Muscle layer of colon (tissue), 2 donors: ENCODE results near the gene FBXO40.

ENCODE experiments used
- H3K27ac ChIP-seq: one replicate; pipeline ENCODE4 v1.7.0; 2013; ENCODE audit warnings: low read depth, mild to moderate bottlenecking, low read length, moderate library complexity
- H3K27me3 ChIP-seq, 2 donors: one replicate each; pipeline ENCODE4 v1.7.0; 2013; ENCODE audit warnings: low read length in 2 of 2, mild to moderate bottlenecking in 2 of 2; ENCODE audit not compliant: insufficient read depth in 2 of 2, control insufficient read depth in 1 of 2
- H3K36me3 ChIP-seq: one replicate; pipeline ENCODE4 v1.7.0; 2013; ENCODE audit warnings: mild to moderate bottlenecking, low read length; ENCODE audit not compliant: insufficient read depth
- H3K4me1 ChIP-seq: one replicate; pipeline ENCODE4 v1.7.0; 2013; ENCODE audit warnings: mild to moderate bottlenecking, low read length; ENCODE audit not compliant: insufficient read depth
- H3K4me3 ChIP-seq, 2 donors: one replicate each; pipeline ENCODE4 v1.7.0; 2013; ENCODE audit warnings: low read length in 2 of 2, low read depth in 1 of 2, mild to moderate bottlenecking in 1 of 2, moderate library complexity in 1 of 2
- H3K9ac ChIP-seq: one replicate; pipeline ENCODE4 v1.7.0; 2013; ENCODE audit warnings: low read length
- H3K9me3 ChIP-seq: one replicate; pipeline ENCODE4 v1.7.0; 2013; ENCODE audit warnings: mild to moderate bottlenecking, low read length
- donor health status: abdominal sarcoma.
- donor health status: Adenocarcinoma of cecum.

The FBXO40 gene

GRCh38 chr3:121592856-121593702, at the start of gene FBXO40:
Gene FBXO40 (plus strand): TSS chr3:121593379. CDS start chr3:121620576, 27,197 bp downstream.
- Histone ChIP-seq H3K9me3 (no peaks in the 10 kb centered on the region), H3K36me3 (no peaks in the 10 kb centered on the region), H3K27me3 (no peaks in the 10 kb centered on the region), H3K4me1 (no peaks in the 10 kb centered on the region), H3K9ac (no peak within 1 kb of the TSS), H3K4me3 (no peak within 1 kb of the TSS), H3K27ac (no peak within 1 kb of the TSS)

- H3K27me3 ChIP-seq, result no peaks in the 10 kb centered on the region
- H3K9me3 ChIP-seq, result no peaks in the 10 kb centered on the region
- H3K27ac ChIP-seq, result no peak overlapping the region
- peaks cover 6% of the 10 kb centered on the region for H3K4me1 ChIP-seq
- peak overlapping the region; percentile 49 to 88 for H3K4me3 ChIP-seq
- H3K36me3 ChIP-seq, result no peaks in the 10 kb centered on the region
- H3K9ac ChIP-seq, result no peak overlapping the region
These were observed 48.1 kb upstream of the FBXO40 start for GRCh38 chr3:121545049-121545573.

- no peaks in the 10 kb centered on the region for H3K27me3 ChIP-seq
- peak within 1 kb of the TSS; percentile 54 for H3K9ac ChIP-seq
- H3K9me3 ChIP-seq, result no peaks in the 10 kb centered on the region
- no peaks in the 10 kb centered on the region for H3K36me3 ChIP-seq
- peaks cover 6% of the 10 kb centered on the region for H3K4me1 ChIP-seq
- H3K4me3 ChIP-seq, result peak within 1 kb of the TSS; percentile 49 to 88
- peak within 1 kb of the TSS; percentile 68 for H3K27ac ChIP-seq
These were observed 47.4 kb upstream of the FBXO40 start, which contains the start of gene POLQ for GRCh38 chr3:121545574-121546455. Gene POLQ (minus strand): TSS chr3:121545988. CDS start chr3:121545877, 111 bp downstream.

GRCh38 chr3:121552379-121552778, 40.8 kb upstream of the FBXO40 start:
- Histone ChIP-seq H3K9me3 (no peaks in the 10 kb centered on the region), H3K27me3 (no peaks in the 10 kb centered on the region), H3K27ac (no peak overlapping the region), H3K4me3 (no peak overlapping the region), H3K4me1 (no peaks in the 10 kb centered on the region), H3K9ac (no peak overlapping the region), H3K36me3 (no peaks in the 10 kb centered on the region)

- H3K4me3 ChIP-seq, result no peak overlapping the region
- H3K4me1 ChIP-seq, result no peaks in the 10 kb centered on the region
- no peak overlapping the region for H3K27ac ChIP-seq
- no peaks in the 10 kb centered on the region for H3K36me3 ChIP-seq
- H3K9me3 ChIP-seq, result no peaks in the 10 kb centered on the region
- H3K9ac ChIP-seq, result no peak overlapping the region
- no peaks in the 10 kb centered on the region for H3K27me3 ChIP-seq
These were observed 40.4 kb upstream of the FBXO40 start for GRCh38 chr3:121552797-121553196.

- peaks cover 8% of the 10 kb centered on the region for H3K4me1 ChIP-seq
These were observed 35.7 kb upstream of the FBXO40 start for GRCh38 chr3:121557426-121557934.

GRCh38 chr3:121562148-121562547, 31.0 kb upstream of the FBXO40 start:
- no peaks in the 10 kb centered on the region for H3K9me3 ChIP-seq
- peaks cover 8% of the 10 kb centered on the region for H3K4me1 ChIP-seq
- no peak overlapping the region for H3K4me3 ChIP-seq
- H3K27ac ChIP-seq, result no peak overlapping the region
- no peaks in the 10 kb centered on the region for H3K27me3 ChIP-seq
- no peak overlapping the region for H3K9ac ChIP-seq
- no peaks in the 10 kb centered on the region for H3K36me3 ChIP-seq

More at GRCh38 chr3:121557426-121557934, 35.7 kb upstream of the FBXO40 start:
- H3K36me3 ChIP-seq, result no peaks in the 10 kb centered on the region
- no peaks in the 10 kb centered on the region for H3K9me3 ChIP-seq
- H3K9ac ChIP-seq, result no peak overlapping the region
- no peak overlapping the region for H3K4me3 ChIP-seq
- no peaks in the 10 kb centered on the region for H3K27me3 ChIP-seq
- H3K27ac ChIP-seq, result no peak overlapping the region

GRCh38 chr3:121566773-121567172, 26.4 kb upstream of the FBXO40 start:
- Histone ChIP-seq H3K9ac (no peak overlapping the region), H3K9me3 (no peaks in the 10 kb centered on the region), H3K36me3 (no peaks in the 10 kb centered on the region)

GRCh38 chr3:121567649-121568048, 25.5 kb upstream of the FBXO40 start, which contains the start of gene ARGFX:
Gene ARGFX (plus strand): TSS chr3:121567949. CDS start chr3:121570714, 2,765 bp downstream.
- Histone ChIP-seq H3K4me3 (no peak within 1 kb of the TSS), H3K27ac (no peak within 1 kb of the TSS), H3K9me3 (no peaks in the 10 kb centered on the region), H3K27me3 (no peaks in the 10 kb centered on the region), H3K9ac (no peak within 1 kb of the TSS), H3K36me3 (no peaks in the 10 kb centered on the region), H3K4me1 (no peaks in the 10 kb centered on the region)

More at GRCh38 chr3:121566773-121567172, 26.4 kb upstream of the FBXO40 start:
- Histone ChIP-seq H3K27ac (no peak overlapping the region), H3K4me3 (no peak overlapping the region), H3K4me1 (peaks cover 5% of the 10 kb centered on the region), H3K27me3 (no peaks in the 10 kb centered on the region)

GRCh38 chr3:121574449-121574848, 18.7 kb upstream of the FBXO40 start:
- Histone ChIP-seq H3K27ac (no peak overlapping the region), H3K9ac (no peak overlapping the region)

GRCh38 chr3:121581691-121582090, 11.5 kb upstream of the FBXO40 start:
- Histone ChIP-seq H3K9me3 (no peaks in the 10 kb centered on the region), H3K4me1 (no peaks in the 10 kb centered on the region)

More at GRCh38 chr3:121574449-121574848, 18.7 kb upstream of the FBXO40 start:
- H3K4me3 ChIP-seq, result no peak overlapping the region
- H3K27me3 ChIP-seq, result no peaks in the 10 kb centered on the region
- no peaks in the 10 kb centered on the region for H3K9me3 ChIP-seq
- no peaks in the 10 kb centered on the region for H3K36me3 ChIP-seq
- H3K4me1 ChIP-seq, result no peaks in the 10 kb centered on the region

More at GRCh38 chr3:121581691-121582090, 11.5 kb upstream of the FBXO40 start:
- Histone ChIP-seq H3K36me3 (no peaks in the 10 kb centered on the region), H3K9ac (no peak overlapping the region), H3K27me3 (no peaks in the 10 kb centered on the region), H3K27ac (no peak overlapping the region), H3K4me3 (no peak overlapping the region)
